ENCODE measurements around the gene CEP128.
"Not testable (repeated sequence)": the region's sequence is repeated elsewhere in the genome, so short reads cannot be mapped to it uniquely, and the experiment has no call there.

Gene CEP128

GRCh38 chr14:80953211-80953610 lies 11.7 kb upstream of the CEP128 start:
- not testable (repeated sequence) for H3K27ac ChIP-seq (ENCODE audit: low read depth, low read length)

GRCh38 chr14:80951491-80951890 lies 10.0 kb upstream of the CEP128 start:
- H3K4me3 ChIP-seq (ENCODE audit: low read depth, low read length) = no peak overlapping the region
- peaks cover 6% of the 10 kb centered on the region for H3K4me1 ChIP-seq (ENCODE audit: control insufficient read depth, insufficient read depth, low read length, unreplicated experiment)
- no peak overlapping the region for H2AFZ ChIP-seq (ENCODE audit: low read length, unreplicated experiment)
- no peak overlapping the region for H3K27ac ChIP-seq (ENCODE audit: low read depth, low read length)
- H3K79me2 ChIP-seq (ENCODE audit: control insufficient read depth, insufficient read depth, low read length, unreplicated experiment) = no peaks in the 10 kb centered on the region
- no peaks in the 10 kb centered on the region for H3K36me3 ChIP-seq (ENCODE audit: insufficient read depth, low read length)
- peaks cover 40% of the 10 kb centered on the region for H3K27me3 ChIP-seq (ENCODE audit: insufficient read depth, low read length)

More at GRCh38 chr14:80953211-80953610, 11.7 kb upstream of the CEP128 start:
- not testable (repeated sequence) for H3K4me1 ChIP-seq (ENCODE audit: control insufficient read depth, insufficient read depth, low read length, unreplicated experiment); H2AFZ ChIP-seq (ENCODE audit: low read length, unreplicated experiment); H3K79me2 ChIP-seq (ENCODE audit: control insufficient read depth, insufficient read depth, low read length, unreplicated experiment); H3K4me3 ChIP-seq (ENCODE audit: low read depth, low read length); H3K36me3 ChIP-seq (ENCODE audit: insufficient read depth, low read length)
- peaks cover 56% of the 10 kb centered on the region for H3K27me3 ChIP-seq (ENCODE audit: insufficient read depth, low read length)

- Histone ChIP-seq H2AFZ (ENCODE audit: low read length, unreplicated experiment) (no peak overlapping the region), H3K36me3 (ENCODE audit: insufficient read depth, low read length) (no peaks in the 10 kb centered on the region), H3K79me2 (ENCODE audit: control insufficient read depth, insufficient read depth, low read length, unreplicated experiment) (no peaks in the 10 kb centered on the region), H3K4me1 (ENCODE audit: control insufficient read depth, insufficient read depth, low read length, unreplicated experiment) (no peaks in the 10 kb centered on the region), H3K4me3 (ENCODE audit: low read depth, low read length) (no peak overlapping the region), H3K27me3 (ENCODE audit: insufficient read depth, low read length) (peaks cover 28% of the 10 kb centered on the region), H3K27ac (ENCODE audit: low read depth, low read length) (no peak overlapping the region)
Measured at GRCh38 chr14:80948291-80948690, 6.8 kb upstream of the CEP128 start.

GRCh38 chr14:80946797-80947196 lies 5.3 kb upstream of the CEP128 start:
- Histone ChIP-seq H3K4me1 (ENCODE audit: control insufficient read depth, insufficient read depth, low read length, unreplicated experiment) (peaks cover 10% of the 10 kb centered on the region), H2AFZ (ENCODE audit: low read length, unreplicated experiment) (no peak overlapping the region), H3K4me3 (ENCODE audit: low read depth, low read length) (no peak overlapping the region), H3K27ac (ENCODE audit: low read depth, low read length) (no peak overlapping the region), H3K79me2 (ENCODE audit: control insufficient read depth, insufficient read depth, low read length, unreplicated experiment) (no peaks in the 10 kb centered on the region), H3K27me3 (ENCODE audit: insufficient read depth, low read length) (peaks cover 28% of the 10 kb centered on the region), H3K36me3 (ENCODE audit: insufficient read depth, low read length) (no peaks in the 10 kb centered on the region)

GRCh38 chr14:80946187-80946586 lies 4.6 kb upstream of the CEP128 start:
- no peak overlapping the region for H3K27ac ChIP-seq (ENCODE audit: low read depth, low read length)
- peaks cover 28% of the 10 kb centered on the region for H3K27me3 ChIP-seq (ENCODE audit: insufficient read depth, low read length)
- H3K36me3 ChIP-seq (ENCODE audit: insufficient read depth, low read length) = no peaks in the 10 kb centered on the region
- H2AFZ ChIP-seq (ENCODE audit: low read length, unreplicated experiment) = no peak overlapping the region
- peaks cover 1% of the 10 kb centered on the region for H3K79me2 ChIP-seq (ENCODE audit: control insufficient read depth, insufficient read depth, low read length, unreplicated experiment)
- no peak overlapping the region for H3K4me3 ChIP-seq (ENCODE audit: low read depth, low read length)
- peaks cover 10% of the 10 kb centered on the region for H3K4me1 ChIP-seq (ENCODE audit: control insufficient read depth, insufficient read depth, low read length, unreplicated experiment)

GRCh38 chr14:80944861-80945617 lies 3.5 kb upstream of the CEP128 start:
- H3K79me2 ChIP-seq (ENCODE audit: control insufficient read depth, insufficient read depth, low read length, unreplicated experiment) = peaks cover 10% of the 10 kb centered on the region

GRCh38 chr14:80942191-80942600 lies 658 bp upstream of the CEP128 start:
- Histone ChIP-seq H2AFZ (ENCODE audit: low read length, unreplicated experiment) (peak overlapping the region; percentile 100), H3K36me3 (ENCODE audit: insufficient read depth, low read length) (no peaks in the 10 kb centered on the region), H3K79me2 (ENCODE audit: control insufficient read depth, insufficient read depth, low read length, unreplicated experiment) (peaks cover 17% of the 10 kb centered on the region), H3K27me3 (ENCODE audit: insufficient read depth, low read length) (no peaks in the 10 kb centered on the region), H3K4me1 (ENCODE audit: control insufficient read depth, insufficient read depth, low read length, unreplicated experiment) (peaks cover 20% of the 10 kb centered on the region), H3K27ac (ENCODE audit: low read depth, low read length) (peak overlapping the region; percentile 2; the same call in 1 of the 2 replicates), H3K4me3 (ENCODE audit: low read depth, low read length) (peak overlapping the region; percentile 91)

More at GRCh38 chr14:80944861-80945617, 3.5 kb upstream of the CEP128 start:
- H3K4me1 ChIP-seq (ENCODE audit: control insufficient read depth, insufficient read depth, low read length, unreplicated experiment) = peaks cover 14% of the 10 kb centered on the region
- no peak overlapping the region for H3K27ac ChIP-seq (ENCODE audit: low read depth, low read length)
- H3K4me3 ChIP-seq (ENCODE audit: low read depth, low read length) = no peak overlapping the region
- H3K36me3 ChIP-seq (ENCODE audit: insufficient read depth, low read length) = no peaks in the 10 kb centered on the region
- H2AFZ ChIP-seq (ENCODE audit: low read length, unreplicated experiment) = no peak overlapping the region
- peaks cover 20% of the 10 kb centered on the region for H3K27me3 ChIP-seq (ENCODE audit: insufficient read depth, low read length)

GRCh38 chr14:80940146-80940545 lies 1.4 kb downstream of the CEP128 start:
- H3K27ac ChIP-seq (ENCODE audit: low read depth, low read length) = no peak overlapping the region
- H3K79me2 ChIP-seq (ENCODE audit: control insufficient read depth, insufficient read depth, low read length, unreplicated experiment) = peaks cover 28% of the 10 kb centered on the region
- H3K27me3 ChIP-seq (ENCODE audit: insufficient read depth, low read length) = no peaks in the 10 kb centered on the region
- H3K4me3 ChIP-seq (ENCODE audit: low read depth, low read length) = peak overlapping the region; percentile 91; the same call in 1 of the 2 replicates
- H3K36me3 ChIP-seq (ENCODE audit: insufficient read depth, low read length) = no peaks in the 10 kb centered on the region
- no peak overlapping the region for H2AFZ ChIP-seq (ENCODE audit: low read length, unreplicated experiment)
- H3K4me1 ChIP-seq (ENCODE audit: control insufficient read depth, insufficient read depth, low read length, unreplicated experiment) = peaks cover 20% of the 10 kb centered on the region

GRCh38 chr14:80933686-80934085 lies 7.9 kb downstream of the CEP128 start:
- Histone ChIP-seq H3K4me3 (ENCODE audit: low read depth, low read length) (no peak overlapping the region), H3K27ac (ENCODE audit: low read depth, low read length) (no peak overlapping the region), H2AFZ (ENCODE audit: low read length, unreplicated experiment) (no peak overlapping the region), H3K27me3 (ENCODE audit: insufficient read depth, low read length) (no peaks in the 10 kb centered on the region), H3K4me1 (ENCODE audit: control insufficient read depth, insufficient read depth, low read length, unreplicated experiment) (peaks cover 15% of the 10 kb centered on the region), H3K79me2 (ENCODE audit: control insufficient read depth, insufficient read depth, low read length, unreplicated experiment) (peaks cover 34% of the 10 kb centered on the region), H3K36me3 (ENCODE audit: insufficient read depth, low read length) (peaks cover 4% of the 10 kb centered on the region; the same call in 1 of the 2 replicates)

GRCh38 chr14:80933282-80933681 lies 8.3 kb downstream of the CEP128 start:
- Histone ChIP-seq H3K27me3 (ENCODE audit: insufficient read depth, low read length) (no peaks in the 10 kb centered on the region), H3K36me3 (ENCODE audit: insufficient read depth, low read length) (peaks cover 4% of the 10 kb centered on the region; the same call in 1 of the 2 replicates), H3K27ac (ENCODE audit: low read depth, low read length) (no peak overlapping the region), H3K4me3 (ENCODE audit: low read depth, low read length) (no peak overlapping the region), H2AFZ (ENCODE audit: low read length, unreplicated experiment) (no peak overlapping the region), H3K4me1 (ENCODE audit: control insufficient read depth, insufficient read depth, low read length, unreplicated experiment) (peaks cover 15% of the 10 kb centered on the region), H3K79me2 (ENCODE audit: control insufficient read depth, insufficient read depth, low read length, unreplicated experiment) (peaks cover 34% of the 10 kb centered on the region)

- Histone ChIP-seq H3K27me3 (ENCODE audit: insufficient read depth, low read length) (no peaks in the 10 kb centered on the region), H3K4me1 (ENCODE audit: control insufficient read depth, insufficient read depth, low read length, unreplicated experiment) (peaks cover 15% of the 10 kb centered on the region), H3K4me3 (ENCODE audit: low read depth, low read length) (peak overlapping the region; percentile 26), H3K79me2 (ENCODE audit: control insufficient read depth, insufficient read depth, low read length, unreplicated experiment) (peaks cover 37% of the 10 kb centered on the region), H2AFZ (ENCODE audit: low read length, unreplicated experiment) (no peak overlapping the region), H3K36me3 (ENCODE audit: insufficient read depth, low read length) (peaks cover 4% of the 10 kb centered on the region; the same call in 1 of the 2 replicates), H3K27ac (ENCODE audit: low read depth, low read length) (peak overlapping the region; percentile 55)
Measured at GRCh38 chr14:80930836-80931389, 10.6 kb downstream of the CEP128 start.
